ENCODE measurements around the gene MOGAT2. TPM values are rescaled to one million over a fixed set of nuclear protein-coding genes. Genes with fewer than 3 reads are reported as not detected.
"Not testable (repeated sequence)": the region's sequence is repeated elsewhere in the genome, so short reads cannot be mapped to it uniquely, and the experiment has no call there.

Gene MOGAT2
- total RNA-seq, 1 experiment from 2014 or later, result 0.08 TPM

GRCh38 chr11:75737314-75737713 lies 19.7 kb downstream of the MOGAT2 start:
- Histone ChIP-seq H3K4me3 (ENCODE audit: low read depth in 2 of 2, low read length in 2 of 2) (no peak overlapping the region), H3K4me1 (ENCODE audit: control insufficient read depth, insufficient read depth, low read length) (no peaks in the 10 kb centered on the region), H3K9me3 (ENCODE audit: control insufficient read depth, insufficient read depth, low read depth, low read length) (no peaks in the 10 kb centered on the region), H3K36me3 (ENCODE audit: control insufficient read depth, insufficient read depth, low read length) (no peaks in the 10 kb centered on the region), H3K27me3 (ENCODE audit: control insufficient read depth, insufficient read depth, low read length) (peaks cover 26% of the 10 kb centered on the region), H3K27ac (ENCODE audit: low read length) (no peak overlapping the region)
- ChIA-PET CTCF (no interaction called here), POLR2A (no interaction called here)
- TF ChIP-seq, protein P1, sequence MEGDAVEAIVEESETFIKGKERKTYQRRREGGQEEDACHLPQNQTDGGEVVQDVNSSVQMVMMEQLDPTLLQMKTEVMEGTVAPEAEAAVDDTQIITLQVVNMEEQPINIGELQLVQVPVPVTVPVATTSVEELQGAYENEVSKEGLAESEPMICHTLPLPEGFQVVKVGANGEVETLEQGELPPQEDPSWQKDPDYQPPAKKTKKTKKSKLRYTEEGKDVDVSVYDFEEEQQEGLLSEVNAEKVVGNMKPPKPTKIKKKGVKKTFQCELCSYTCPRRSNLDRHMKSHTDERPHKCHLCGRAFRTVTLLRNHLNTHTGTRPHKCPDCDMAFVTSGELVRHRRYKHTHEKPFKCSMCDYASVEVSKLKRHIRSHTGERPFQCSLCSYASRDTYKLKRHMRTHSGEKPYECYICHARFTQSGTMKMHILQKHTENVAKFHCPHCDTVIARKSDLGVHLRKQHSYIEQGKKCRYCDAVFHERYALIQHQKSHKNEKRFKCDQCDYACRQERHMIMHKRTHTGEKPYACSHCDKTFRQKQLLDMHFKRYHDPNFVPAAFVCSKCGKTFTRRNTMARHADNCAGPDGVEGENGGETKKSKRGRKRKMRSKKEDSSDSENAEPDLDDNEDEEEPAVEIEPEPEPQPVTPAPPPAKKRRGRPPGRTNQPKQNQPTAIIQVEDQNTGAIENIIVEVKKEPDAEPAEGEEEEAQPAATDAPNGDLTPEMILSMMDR (IDR thresholded peaks at IDR 0.05), result no peak
- TF ChIP-seq REST (IDR thresholded peaks at IDR 0.05; ENCODE audit: insufficient read depth in 1 of 2, low read depth in 2 of 2, low read length in 1 of 2), result no peak
- no peak for TF ChIP-seq POLR2AphosphoS5 (IDR thresholded peaks at IDR 0.05; ENCODE audit: low read depth, low read length)
- TF ChIP-seq TCF7L2 (IDR thresholded peaks at IDR 0.05; ENCODE audit: low read depth, low read length), result no peak
- no peak for TF ChIP-seq SIN3A (IDR thresholded peaks at IDR 0.05; ENCODE audit: borderline replicate concordance, insufficient read depth, low read depth, low read length)
- no peak for DNase-seq (ENCODE audit: low read depth, low spot score)
- no peak for ATAC-seq
- in situ Hi-C loops (cut with HindIII; ENCODE audit: low pct_unique_long_range_greater_than_20kb, low sequenced_read_pairs), result no loop called here
- no TSS peak for BruUV-seq (replicated peaks)
- intact Hi-C loops (cut with micrococcal nuclease; ENCODE audit: unreplicated experiment), result no loop called here

- no peaks in the 10 kb centered on the region for H3K36me3 ChIP-seq (ENCODE audit: control insufficient read depth, insufficient read depth, low read length)
- TF ChIP-seq SIN3A (IDR thresholded peaks at IDR 0.05; ENCODE audit: borderline replicate concordance, insufficient read depth, low read depth, low read length) (no peak), TCF7L2 (IDR thresholded peaks at IDR 0.05; ENCODE audit: low read depth, low read length) (no peak), POLR2AphosphoS5 (IDR thresholded peaks at IDR 0.05; ENCODE audit: low read depth, low read length) (no peak), REST (IDR thresholded peaks at IDR 0.05; ENCODE audit: insufficient read depth in 1 of 2, low read depth in 2 of 2, low read length in 1 of 2) (no peak)
- TF ChIP-seq, protein P1 (IDR thresholded peaks at IDR 0.05), result no peak
- no peak overlapping the region for H3K4me3 ChIP-seq (ENCODE audit: low read depth in 2 of 2, low read length in 2 of 2)
- POLR2A ChIA-PET, result no interaction called here
- peaks cover 25% of the 10 kb centered on the region for H3K27me3 ChIP-seq (ENCODE audit: control insufficient read depth, insufficient read depth, low read length)
- no peak overlapping the region for H3K27ac ChIP-seq (ENCODE audit: low read length)
- ATAC-seq (no peak), DNase-seq (ENCODE audit: low read depth, low spot score) (no peak)
- BruUV-seq (replicated peaks), result no TSS peak
- in situ Hi-C loops (cut with HindIII; ENCODE audit: low pct_unique_long_range_greater_than_20kb, low sequenced_read_pairs), result no loop called here
- intact Hi-C loops (cut with micrococcal nuclease; ENCODE audit: unreplicated experiment), result no loop called here
- H3K9me3 ChIP-seq (ENCODE audit: control insufficient read depth, insufficient read depth, low read depth, low read length), result no peaks in the 10 kb centered on the region
- H3K4me1 ChIP-seq (ENCODE audit: control insufficient read depth, insufficient read depth, low read length), result no peaks in the 10 kb centered on the region
- CTCF ChIA-PET, result no interaction called here
Observed at GRCh38 chr11:75740681-75741080, 23.0 kb downstream of the MOGAT2 start.

- in situ Hi-C loops (cut with HindIII; ENCODE audit: low pct_unique_long_range_greater_than_20kb, low sequenced_read_pairs); H3K27ac ChIP-seq (ENCODE audit: low read length); ATAC-seq; CTCF ChIA-PET; H3K4me1 ChIP-seq (ENCODE audit: control insufficient read depth, insufficient read depth, low read length); DNase-seq (ENCODE audit: low read depth, low spot score); H3K9me3 ChIP-seq (ENCODE audit: control insufficient read depth, insufficient read depth, low read depth, low read length); H3K4me3 ChIP-seq (ENCODE audit: low read depth in 2 of 2, low read length in 2 of 2); POLR2A ChIA-PET; BruUV-seq (replicated peaks); H3K36me3 ChIP-seq (ENCODE audit: control insufficient read depth, insufficient read depth, low read length); intact Hi-C loops (cut with micrococcal nuclease; ENCODE audit: unreplicated experiment): not testable (repeated sequence)
- H3K27me3 ChIP-seq (ENCODE audit: control insufficient read depth, insufficient read depth, low read length), result peaks cover 20% of the 10 kb centered on the region
Observed at GRCh38 chr11:75743159-75743558, 25.5 kb downstream of the MOGAT2 start.

All from Panc1 (cell line).